ENCODE results near the gene FRZB. TPM values are rescaled to one million over a fixed set of nuclear protein-coding genes. Genes with fewer than 3 reads are reported as not detected.

FRZB gene
- polyA plus RNA-seq (ENCODE audit: insufficient read length in 3 of 3) = 10 to 100 TPM in 1 of 3 donors, 1 to 10 TPM in 2; 8.0 to 11.5 (median 9.3) TPM
- long read RNA-seq, donor 1, transcript FRZB-201 (6 exons, 3,162 nt) = major isoform, 9 of 25 reads
- long read RNA-seq, donor 1, partial matches to known transcripts = 16 of 25 reads
- long read RNA-seq, donor 1, other reads (novel, unspliced or antisense) = 0 of 25 reads
- long read RNA-seq, donor 2, transcript FRZB-201 (6 exons, 3,162 nt) = major isoform, 15 of 15 reads
- long read RNA-seq, donor 2, partial matches to known transcripts = 0 of 15 reads
- long read RNA-seq, donor 2, other reads (novel, unspliced or antisense) = 0 of 15 reads
- long read RNA-seq, donor 3, transcript FRZB-201 (6 exons, 3,162 nt) = major isoform, 15 of 15 reads
- long read RNA-seq, donor 3, partial matches to known transcripts = 0 of 15 reads
- long read RNA-seq, donor 3, other reads (novel, unspliced or antisense) = 0 of 15 reads
- long read RNA-seq, donor 4, transcript FRZB-201 (6 exons, 3,162 nt) = major isoform, 21 of 21 reads
- long read RNA-seq, donor 4, partial matches to known transcripts = 0 of 21 reads
- long read RNA-seq, donor 4, other reads (novel, unspliced or antisense) = 0 of 21 reads
- long read RNA-seq, donor 5, partial matches to known transcripts = 0 of 2 reads
- long read RNA-seq, donor 5, other reads (novel, unspliced or antisense) = 0 of 2 reads
- long read RNA-seq, donor 6, transcript FRZB-201 (6 exons, 3,162 nt) = major isoform, 5 of 5 reads
- long read RNA-seq, donor 6, partial matches to known transcripts = 0 of 5 reads
- long read RNA-seq, donor 6, other reads (novel, unspliced or antisense) = 0 of 5 reads
- long read RNA-seq, donor 7, transcript FRZB-201 (6 exons, 3,162 nt) = major isoform, 9 of 14 reads
- long read RNA-seq, donor 7, partial matches to known transcripts = 5 of 14 reads
- long read RNA-seq, donor 7, other reads (novel, unspliced or antisense) = 0 of 14 reads
- long read RNA-seq, donor 8, transcript FRZB-201 (6 exons, 3,162 nt) = major isoform, 14 of 19 reads
- long read RNA-seq, donor 8, partial matches to known transcripts = 5 of 19 reads
- long read RNA-seq, donor 8, other reads (novel, unspliced or antisense) = 0 of 19 reads
- long read RNA-seq, donor 9, transcript FRZB-201 (6 exons, 3,162 nt) = major isoform, 21 of 26 reads
- long read RNA-seq, donor 9, partial matches to known transcripts = 5 of 26 reads
- long read RNA-seq, donor 9, other reads (novel, unspliced or antisense) = 0 of 26 reads
- long read RNA-seq, donor 10, transcript FRZB-201 (6 exons, 3,162 nt) = major isoform, 10 of 10 reads
- long read RNA-seq, donor 10, partial matches to known transcripts = 0 of 10 reads
- long read RNA-seq, donor 10, other reads (novel, unspliced or antisense) = 0 of 10 reads
- long read RNA-seq, donor 11, transcript FRZB-201 (6 exons, 3,162 nt) = major isoform, 6 of 6 reads
- long read RNA-seq, donor 11, partial matches to known transcripts = 0 of 6 reads
- long read RNA-seq, donor 11, other reads (novel, unspliced or antisense) = 0 of 6 reads
- long read RNA-seq, donor 12, transcript FRZB-201 (6 exons, 3,162 nt) = major isoform, 19 of 19 reads
- long read RNA-seq, donor 12, partial matches to known transcripts = 0 of 19 reads
- long read RNA-seq, donor 12, other reads (novel, unspliced or antisense) = 0 of 19 reads
- long read RNA-seq, donor 13, partial matches to known transcripts = 0 of 2 reads
- long read RNA-seq, donor 13, other reads (novel, unspliced or antisense) = 0 of 2 reads
- long read RNA-seq, donor 14 = 0 reads
- long read RNA-seq, donor 15, transcript FRZB-201 (6 exons, 3,162 nt) = major isoform, 27 of 27 reads
- long read RNA-seq, donor 15, partial matches to known transcripts = 0 of 27 reads
- long read RNA-seq, donor 15, other reads (novel, unspliced or antisense) = 0 of 27 reads
- long read RNA-seq, donor 16, transcript FRZB-201 (6 exons, 3,162 nt) = major isoform, 12 of 21 reads
- long read RNA-seq, donor 16, partial matches to known transcripts = 9 of 21 reads
- long read RNA-seq, donor 16, other reads (novel, unspliced or antisense) = 0 of 21 reads

GRCh38 chr2:182866461-182867406 lies at the start of gene FRZB:
Gene FRZB, minus strand, starts transcription at chr2:182866637. Its CDS starts 85 bp downstream, at chr2:182866552.
- peak; percentile 84 for DNase-seq

- DNase-seq = no peak
Measured at GRCh38 chr2:182915369-182916326, 49.2 kb upstream of the FRZB start.

- DNase-seq = no peak
Measured at GRCh38 chr2:182914852-182915251, 48.4 kb upstream of the FRZB start.

GRCh38 chr2:182913064-182913463 lies 46.6 kb upstream of the FRZB start:
- DNase-seq = no peak

- no peak for DNase-seq
Measured at GRCh38 chr2:182912518-182912915, 46.1 kb upstream of the FRZB start.

- DNase-seq = no peak
Measured at GRCh38 chr2:182911813-182912517, 45.5 kb upstream of the FRZB start.

- no peak for DNase-seq
Measured at GRCh38 chr2:182910965-182911364, 44.5 kb upstream of the FRZB start.

GRCh38 chr2:182907081-182907830 lies 40.8 kb upstream of the FRZB start:
- DNase-seq = no peak

GRCh38 chr2:182906454-182906853 lies 40.0 kb upstream of the FRZB start:
- DNase-seq = no peak

GRCh38 chr2:182904844-182905243 lies 38.4 kb upstream of the FRZB start:
- no peak for DNase-seq

GRCh38 chr2:182903566-182903965 lies 37.1 kb upstream of the FRZB start:
- no peak for DNase-seq

- DNase-seq = no peak
Measured at GRCh38 chr2:182901748-182902147, 35.3 kb upstream of the FRZB start.

GRCh38 chr2:182898718-182899117 lies 32.3 kb upstream of the FRZB start:
- no peak for DNase-seq

- no peak for DNase-seq
Measured at GRCh38 chr2:182897137-182897536, 30.7 kb upstream of the FRZB start.

GRCh38 chr2:182895798-182896197 lies 29.4 kb upstream of the FRZB start:
- DNase-seq = no peak

GRCh38 chr2:182895169-182895568 lies 28.7 kb upstream of the FRZB start:
- DNase-seq = no peak
